ENCODE data around the gene RADIL. TPM values are rescaled to one million over a fixed set of nuclear protein-coding genes. Genes with fewer than 3 reads are reported as not detected.
A peak's percentile ranks its signal among the peaks of the same experiment; 100 is the strongest.

RADIL gene
- total RNA-seq, 1 experiment from 2014 or later: 5.0 TPM

DNA sequence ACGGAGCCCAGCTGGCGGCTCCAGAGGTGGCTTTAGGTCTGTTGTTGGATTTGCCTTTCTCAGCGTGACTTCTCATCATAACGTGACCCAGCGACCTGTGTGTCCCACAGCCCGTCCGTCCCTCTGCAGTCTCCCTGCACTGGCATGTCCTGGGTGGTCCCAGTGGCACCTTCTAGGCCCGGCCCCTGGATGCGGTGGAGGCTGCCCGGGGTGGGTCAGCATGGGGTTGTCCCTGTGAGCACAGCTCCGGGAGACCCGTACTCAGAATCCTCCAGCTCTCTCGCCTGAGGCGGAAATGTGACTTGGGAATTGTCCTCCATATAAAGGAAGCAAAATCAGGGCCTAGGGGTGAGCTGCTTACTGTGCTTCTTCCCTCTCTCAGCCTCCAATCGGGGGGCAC is 133.7 kb downstream of the RADIL start:
- H3K27me3 ChIP-seq (replicated peaks; ENCODE audit: insufficient read depth, low read depth, low read length, poor library complexity): no peaks in the 10 kb centered on the region
- no peak for DNase-seq (ENCODE audit: low spot score)
- H3K4me1 ChIP-seq (ENCODE audit: insufficient read depth, low read length, poor library complexity, severe bottlenecking): peaks cover 9% of the 10 kb centered on the region
- H3K36me3 ChIP-seq (ENCODE audit: insufficient read depth, low read length, poor library complexity, severe bottlenecking): peaks cover 31% of the 10 kb centered on the region
- peak overlapping the region; percentile 37 for H3K27ac ChIP-seq (ENCODE audit: low read depth, low read length, poor library complexity, severe bottlenecking)
- no TSS peak for BruUV-seq (replicated peaks)
- no peaks in the 10 kb centered on the region for H3K9me3 ChIP-seq (ENCODE audit: low read depth, low read length, poor library complexity, severe bottlenecking)
- CTCF ChIA-PET: no interaction called here
- no peak for TF ChIP-seq EZH2 (IDR thresholded peaks at IDR 0.05; ENCODE audit: borderline replicate concordance, low read depth, low read length, poor library complexity, severe bottlenecking)
- no peak for TF ChIP-seq CTCF (conservative IDR thresholded peaks at IDR 0.05; ENCODE audit: low read depth, low read length)
- intact Hi-C loops (cut with micrococcal nuclease; ENCODE audit: unreplicated experiment): loop anchor here (5.0 kb wide), 2 partner anchors 57 to 122 kb away; no protein-coding TSS in a partner anchor
- H3K4me3 ChIP-seq (ENCODE audit: low read depth, low read length, poor library complexity, severe bottlenecking): no peak overlapping the region
- POLR2A ChIA-PET (ENCODE audit: low non-redundant PET): no interaction called here

DNA sequence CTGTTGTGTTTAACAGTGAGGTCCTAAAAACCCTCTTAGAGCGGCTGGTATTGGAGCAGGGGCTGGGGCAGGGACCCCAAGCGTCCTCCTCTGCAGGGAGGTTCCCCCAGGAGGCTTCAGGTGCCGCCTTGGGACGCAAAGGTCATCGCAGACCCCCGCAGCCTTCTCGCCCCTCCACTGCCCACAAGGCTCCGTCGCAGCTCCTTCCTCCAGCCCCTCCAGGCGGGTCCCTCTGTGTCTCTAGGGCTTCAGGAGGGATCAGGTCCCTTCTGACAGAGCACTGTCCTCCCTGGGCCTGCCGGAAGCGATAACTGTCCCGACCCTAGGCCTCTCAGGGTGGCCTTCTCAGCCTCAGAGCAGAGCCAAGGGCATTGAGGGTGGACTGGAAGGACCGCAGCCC is 134.2 kb downstream of the RADIL start:
- no peak overlapping the region for H3K4me3 ChIP-seq (ENCODE audit: low read depth, low read length, poor library complexity, severe bottlenecking)
- POLR2A ChIA-PET (ENCODE audit: low non-redundant PET): no interaction called here
- no peak for TF ChIP-seq CTCF (conservative IDR thresholded peaks at IDR 0.05; ENCODE audit: low read depth, low read length)
- no peak for TF ChIP-seq EZH2 (IDR thresholded peaks at IDR 0.05; ENCODE audit: borderline replicate concordance, low read depth, low read length, poor library complexity, severe bottlenecking)
- DNase-seq (ENCODE audit: low spot score): no peak
- CTCF ChIA-PET: no interaction called here
- intact Hi-C loops (cut with micrococcal nuclease; ENCODE audit: unreplicated experiment): loop anchor here (5.0 kb wide), 2 partner anchors 57 to 122 kb away; no protein-coding TSS in a partner anchor
- H3K36me3 ChIP-seq (ENCODE audit: insufficient read depth, low read length, poor library complexity, severe bottlenecking): peaks cover 26% of the 10 kb centered on the region
- H3K4me1 ChIP-seq (ENCODE audit: insufficient read depth, low read length, poor library complexity, severe bottlenecking): peaks cover 14% of the 10 kb centered on the region
- no peaks in the 10 kb centered on the region for H3K9me3 ChIP-seq (ENCODE audit: low read depth, low read length, poor library complexity, severe bottlenecking)
- H3K27ac ChIP-seq (ENCODE audit: low read depth, low read length, poor library complexity, severe bottlenecking): peak overlapping the region; percentile 37
- BruUV-seq (replicated peaks): no TSS peak
- H3K27me3 ChIP-seq (replicated peaks; ENCODE audit: insufficient read depth, low read depth, low read length, poor library complexity): no peaks in the 10 kb centered on the region

Small RNA genes lying within 50 kb of the gene (microRNA-seq; reads per million reads assigned to microRNA genes)
- gene MIR4656: not detected

Other genes starting within 250 kb of the RADIL start
- gene FOXK1, start 201.4 kb downstream of the RADIL start, total RNA-seq (2021): 43.8 and 46.2 TPM in 2 replicates
- 31.9 and 35.6 TPM in 2 replicates for gene AP5Z1, start 108.1 kb downstream of the RADIL start, total RNA-seq (2021)
- 0.17 TPM in 2 replicates for gene PAPOLB, start 21.7 kb downstream of the RADIL start, total RNA-seq (2021)
- not detected in 2 replicates for gene MMD2, start 75.5 kb upstream of the RADIL start, total RNA-seq (2021)
- gene RBAK, start 162.1 kb upstream of the RADIL start, total RNA-seq (2021): 15.7 and 17.3 TPM in 2 replicates